ENCODE measurements around the gene GTPBP3.

DNA sequence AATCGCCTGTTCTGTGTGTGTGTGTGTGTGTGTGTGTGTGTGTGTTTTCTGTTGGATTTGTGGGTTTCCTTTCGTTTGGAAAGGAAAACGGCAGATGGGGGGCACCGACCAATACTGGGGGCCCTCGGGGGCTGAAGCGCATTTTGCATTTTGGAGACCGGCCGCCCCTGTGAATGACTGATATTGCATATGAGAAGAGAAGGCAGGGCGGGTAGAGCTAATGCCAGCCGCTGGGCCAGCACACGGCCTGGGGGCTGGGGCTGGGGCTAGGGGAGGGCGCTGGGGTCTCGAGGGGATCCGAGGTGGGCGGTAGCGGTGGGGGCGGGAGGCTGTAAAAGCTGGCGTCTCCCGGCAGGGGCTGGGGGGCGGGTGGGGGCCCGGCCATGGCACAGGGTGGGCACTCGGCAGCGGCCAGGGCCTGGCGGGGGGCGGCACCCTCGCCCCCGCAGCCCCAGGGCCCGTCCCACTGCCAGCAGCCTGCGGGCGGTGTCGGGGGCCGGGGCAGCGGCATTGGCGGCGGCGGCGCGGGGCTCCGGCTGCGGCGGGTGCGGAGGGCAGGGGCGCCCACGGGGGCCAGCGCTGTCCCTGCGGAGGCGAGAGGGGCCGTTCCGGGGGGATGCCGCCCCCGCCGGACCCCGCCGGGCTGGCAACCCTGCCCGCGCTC lies 13.9 kb upstream of the GTPBP3 start:
- TF ChIP-seq, protein P1, sequence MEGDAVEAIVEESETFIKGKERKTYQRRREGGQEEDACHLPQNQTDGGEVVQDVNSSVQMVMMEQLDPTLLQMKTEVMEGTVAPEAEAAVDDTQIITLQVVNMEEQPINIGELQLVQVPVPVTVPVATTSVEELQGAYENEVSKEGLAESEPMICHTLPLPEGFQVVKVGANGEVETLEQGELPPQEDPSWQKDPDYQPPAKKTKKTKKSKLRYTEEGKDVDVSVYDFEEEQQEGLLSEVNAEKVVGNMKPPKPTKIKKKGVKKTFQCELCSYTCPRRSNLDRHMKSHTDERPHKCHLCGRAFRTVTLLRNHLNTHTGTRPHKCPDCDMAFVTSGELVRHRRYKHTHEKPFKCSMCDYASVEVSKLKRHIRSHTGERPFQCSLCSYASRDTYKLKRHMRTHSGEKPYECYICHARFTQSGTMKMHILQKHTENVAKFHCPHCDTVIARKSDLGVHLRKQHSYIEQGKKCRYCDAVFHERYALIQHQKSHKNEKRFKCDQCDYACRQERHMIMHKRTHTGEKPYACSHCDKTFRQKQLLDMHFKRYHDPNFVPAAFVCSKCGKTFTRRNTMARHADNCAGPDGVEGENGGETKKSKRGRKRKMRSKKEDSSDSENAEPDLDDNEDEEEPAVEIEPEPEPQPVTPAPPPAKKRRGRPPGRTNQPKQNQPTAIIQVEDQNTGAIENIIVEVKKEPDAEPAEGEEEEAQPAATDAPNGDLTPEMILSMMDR (IDR thresholded peaks at IDR 0.05), result no peak
- no peak for TF ChIP-seq ZFX (IDR thresholded peaks at IDR 0.05; ENCODE audit: borderline replicate concordance)

Measured in 22Rv1 (cell line).